Endothelial cell (in vitro differentiated cells): ENCODE results near the gene NFE2L2. TPM values are rescaled to one million over a fixed set of nuclear protein-coding genes. Genes with fewer than 3 reads are reported as not detected.
A peak's percentile ranks its signal among the peaks of the same experiment; 100 is the strongest.

Source experiments
- DNase-seq: peaks from one replicate; pipeline ENCODE4 v3.0.0; 2021; ENCODE audit warnings: low spot score
- H3K27ac Mint-ChIP-seq: one replicate; pipeline ENCODE4 v1.8.0; 2021; ENCODE audit warnings: mixed read lengths, inconsistent platforms; ENCODE audit not compliant: unreplicated experiment
- H3K27me3 Mint-ChIP-seq: one replicate; pipeline ENCODE4 v1.8.0; 2021; ENCODE audit warnings: mild to moderate bottlenecking, moderate library complexity, mixed read lengths, inconsistent platforms; ENCODE audit not compliant: unreplicated experiment
- H3K36me3 Mint-ChIP-seq: one replicate; pipeline ENCODE4 v1.8.0; 2021; ENCODE audit warnings: mild to moderate bottlenecking, low read depth, mixed read lengths, inconsistent platforms; ENCODE audit not compliant: unreplicated experiment
- H3K4me1 Mint-ChIP-seq: one replicate; pipeline ENCODE4 v1.8.0; 2021; ENCODE audit warnings: mild to moderate bottlenecking, mixed read lengths, inconsistent platforms; ENCODE audit not compliant: unreplicated experiment
- H3K4me3 Mint-ChIP-seq: one replicate; pipeline ENCODE4 v1.8.0; 2021; ENCODE audit warnings: mild to moderate bottlenecking, mixed read lengths, inconsistent platforms; ENCODE audit not compliant: unreplicated experiment
- H3K9me3 Mint-ChIP-seq: one replicate; pipeline ENCODE4 v1.8.0; 2021; ENCODE audit warnings: mixed read lengths, inconsistent platforms; ENCODE audit not compliant: unreplicated experiment
- CTCF ChIP-seq: fragments of 200-600 bp; sonication (generic); IDR thresholded peaks from one replicate; pipeline ENCODE4 v1.5.0; 2021; ENCODE audit warnings: antibody characterized with exemption; ENCODE audit not compliant: unreplicated experiment
- total RNA-seq: library from RNA; stranded (reverse); fragmentation: NEBNext Ultra II Directional; extraction: Animal tissue kit (Norgen Biotek cat#: 25700); gene quantifications from one replicate; pipeline ENCODE4 v1.2.1, GENCODE V29; 2021; ENCODE audit not compliant: unreplicated experiment

NFE2L2 gene
- total RNA-seq, 1 donor from 2014 or later = 50.6 TPM

DNA sequence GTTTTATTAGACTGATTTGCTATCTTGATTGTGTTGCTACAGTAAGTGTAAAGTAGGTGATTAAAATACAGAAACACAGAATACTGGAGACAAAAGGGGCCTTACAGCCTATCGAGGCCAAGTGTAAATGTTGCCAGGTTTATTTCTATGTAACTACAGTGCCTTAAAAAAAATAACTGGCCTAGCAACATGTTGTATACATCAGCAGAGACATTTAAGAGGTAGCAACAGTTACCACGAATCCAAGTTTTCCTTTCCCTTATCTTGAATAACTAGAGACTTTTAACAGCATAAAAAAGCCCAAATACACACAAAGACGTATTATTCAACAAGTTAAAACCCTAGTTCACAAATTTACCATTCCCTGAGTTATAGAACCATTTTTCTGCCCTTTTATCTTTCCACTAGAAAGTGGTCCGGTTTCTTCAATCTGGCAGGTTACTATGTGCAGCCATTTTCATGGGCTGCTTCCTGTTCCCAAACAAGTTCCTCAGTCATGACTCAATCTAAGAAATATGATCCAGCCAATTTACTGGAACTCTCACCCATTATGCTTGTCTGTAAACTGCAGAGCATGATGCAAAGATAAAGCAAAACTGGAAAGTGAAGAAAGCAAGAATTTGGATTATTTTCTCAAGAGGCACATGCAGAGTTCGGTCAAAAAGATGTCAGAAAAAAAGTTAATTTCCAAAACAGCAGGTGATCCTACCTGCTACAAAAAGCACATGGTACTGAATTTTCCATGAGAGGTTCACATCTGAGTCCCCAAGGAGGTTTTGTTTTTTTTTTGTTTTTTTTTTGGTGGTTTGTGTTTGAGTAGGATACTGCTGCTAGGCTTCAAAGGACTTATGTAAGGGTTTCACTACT lies 22.2 kb downstream of the NFE2L2 start:
- Mint-ChIP-seq H3K4me3 (no peak overlapping the region), H3K9me3 (no peaks in the 10 kb centered on the region), H3K36me3 (no peaks in the 10 kb centered on the region), H3K27me3 (peaks cover 1% of the 10 kb centered on the region), H3K4me1 (peaks cover 57% of the 10 kb centered on the region), H3K27ac (peak overlapping the region; percentile 93)
- no peak for DNase-seq
- TF ChIP-seq CTCF = no peak

DNA sequence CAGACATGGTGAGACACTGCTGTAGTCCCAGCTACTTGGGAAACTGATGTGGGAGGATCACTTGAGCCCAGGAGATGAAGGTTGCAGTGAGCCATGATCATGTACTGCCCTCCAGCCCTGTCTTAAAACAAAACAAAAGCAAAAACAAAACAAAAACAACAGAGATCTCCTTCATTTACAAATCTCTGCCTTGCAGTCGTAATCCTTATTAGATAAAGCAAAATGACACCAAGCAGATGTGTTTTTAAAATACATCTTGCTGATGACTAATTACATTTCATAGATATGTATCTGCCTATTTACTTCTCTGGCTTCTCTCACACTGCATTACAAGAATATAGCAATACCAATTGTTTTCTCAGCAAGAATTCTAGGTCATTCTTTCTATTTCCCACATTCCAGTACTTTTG lies 22.8 kb downstream of the NFE2L2 start:
- H3K4me3 Mint-ChIP-seq = no peak overlapping the region
- peaks cover 1% of the 10 kb centered on the region for H3K27me3 Mint-ChIP-seq
- no peaks in the 10 kb centered on the region for H3K36me3 Mint-ChIP-seq
- no peak for TF ChIP-seq CTCF
- H3K27ac Mint-ChIP-seq = peak overlapping the region; percentile 93
- DNase-seq = no peak
- H3K4me1 Mint-ChIP-seq = peaks cover 57% of the 10 kb centered on the region
- no peaks in the 10 kb centered on the region for H3K9me3 Mint-ChIP-seq

DNA sequence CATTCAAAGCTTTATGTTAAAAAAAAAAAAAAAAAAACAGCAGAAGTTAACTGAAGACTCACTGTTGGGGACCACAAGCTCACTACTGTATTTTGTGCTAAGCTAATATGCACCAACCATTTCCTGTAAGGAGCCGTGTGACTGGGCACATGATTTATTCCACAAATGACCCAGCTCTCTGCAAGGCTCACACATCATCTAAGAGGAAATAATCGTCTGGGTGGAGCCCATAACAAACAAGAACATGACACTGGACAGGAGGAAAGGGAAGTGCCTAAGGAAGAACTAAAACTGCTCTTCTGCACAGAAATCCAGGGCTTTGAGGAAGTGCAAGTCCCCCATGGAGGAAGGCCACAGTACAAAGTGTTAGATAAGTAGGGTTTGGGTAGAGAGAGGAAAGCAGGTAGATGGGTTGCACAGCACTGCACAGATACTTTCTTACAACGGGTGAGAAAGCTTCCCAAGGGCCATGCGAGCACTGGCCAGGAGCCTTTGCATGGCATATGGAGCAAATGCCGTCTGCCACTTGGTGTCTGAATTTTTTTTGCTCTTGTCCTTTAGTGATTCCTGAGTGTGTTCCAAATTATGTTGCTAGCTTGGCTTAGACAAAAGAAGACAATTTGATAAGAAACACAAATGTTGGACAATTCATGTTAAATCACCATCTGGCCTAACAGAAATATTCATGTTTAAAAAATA lies 24.4 kb downstream of the NFE2L2 start:
- Mint-ChIP-seq H3K27ac (peak overlapping the region; percentile 80), H3K27me3 (no peaks in the 10 kb centered on the region), H3K36me3 (peaks cover 6% of the 10 kb centered on the region), H3K9me3 (no peaks in the 10 kb centered on the region), H3K4me1 (peaks cover 56% of the 10 kb centered on the region), H3K4me3 (no peak overlapping the region)
- no peak for DNase-seq
- TF ChIP-seq CTCF = no peak

GRCh38 chr2:177239053-177239452 lies 25.5 kb downstream of the NFE2L2 start:
- TF ChIP-seq CTCF = no peak
- no peak for DNase-seq
- Mint-ChIP-seq H3K9me3 (no peaks in the 10 kb centered on the region), H3K4me1 (peaks cover 55% of the 10 kb centered on the region), H3K36me3 (peaks cover 9% of the 10 kb centered on the region), H3K4me3 (no peak overlapping the region), H3K27ac (peak overlapping the region; percentile 72), H3K27me3 (no peaks in the 10 kb centered on the region)

DNA sequence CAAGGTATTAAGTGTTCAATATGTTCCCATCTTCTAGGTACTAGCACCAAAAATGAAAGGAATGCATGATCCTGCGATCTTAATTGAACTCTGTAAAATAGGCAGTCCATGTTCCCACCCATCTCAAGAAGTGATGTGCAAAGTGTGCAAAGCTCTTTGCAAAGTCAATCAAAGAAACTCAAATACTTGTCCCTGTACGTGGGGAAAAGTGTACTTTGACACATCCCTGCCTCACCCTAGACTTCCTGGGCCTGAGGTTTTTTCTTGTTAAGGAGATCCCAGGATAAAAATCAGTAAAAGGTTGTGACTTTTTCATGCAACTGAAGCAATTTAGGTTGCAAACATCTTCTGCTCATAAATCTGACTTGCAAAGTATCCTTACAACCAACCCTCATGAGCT lies 26.6 kb downstream of the NFE2L2 start:
- H3K4me3 Mint-ChIP-seq = no peak overlapping the region
- H3K4me1 Mint-ChIP-seq = peaks cover 48% of the 10 kb centered on the region
- H3K27ac Mint-ChIP-seq = no peak overlapping the region
- H3K36me3 Mint-ChIP-seq = peaks cover 10% of the 10 kb centered on the region
- H3K9me3 Mint-ChIP-seq = no peaks in the 10 kb centered on the region
- no peak for DNase-seq
- TF ChIP-seq CTCF = no peak
- H3K27me3 Mint-ChIP-seq = no peaks in the 10 kb centered on the region
